ENCODE measurements around the gene ABCC6. TPM values are rescaled to one million over a fixed set of nuclear protein-coding genes. Genes with fewer than 3 reads are reported as not detected.

ABCC6 gene
- total and polyA plus RNA-seq, 3 donors from 2014 or later, result 0.87 to 1.5 (median 1.0) TPM

DNA sequence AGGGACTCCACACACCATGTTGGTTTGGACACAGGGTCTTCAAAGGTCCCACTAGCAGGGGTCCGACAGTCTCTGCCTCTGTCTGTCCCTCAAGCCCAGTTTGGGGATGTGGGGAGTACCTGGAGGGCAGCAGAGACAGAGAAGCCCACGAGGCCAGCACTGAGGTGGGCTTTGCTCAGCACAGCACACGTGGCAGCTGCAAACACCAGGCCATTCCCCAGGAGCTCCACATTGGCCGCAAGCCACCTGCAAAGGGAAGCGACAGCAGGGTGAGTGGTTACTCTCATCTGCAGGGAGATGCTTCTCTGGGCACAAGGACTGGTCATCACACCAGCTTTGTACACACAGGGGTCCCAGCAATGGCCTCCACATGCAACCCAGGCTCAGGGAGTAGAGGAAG lies 62.0 kb downstream of the ABCC6 start:
- no peak for TF ChIP-seq CTCF (IDR thresholded peaks at IDR 0.05)
- TF ChIP-seq POLR2A (IDR thresholded peaks at IDR 0.05), result no peak
- Histone ChIP-seq H3K27ac (no peak overlapping the region), H3K4me1 (no peaks in the 10 kb centered on the region), H3K4me3 (no peak overlapping the region), H3K36me3 (ENCODE audit: low read depth, missing control alignments) (no peaks in the 10 kb centered on the region), H3K9me3 (no peaks in the 10 kb centered on the region), H3K27me3 (no peaks in the 10 kb centered on the region)
- 76 to 91% methylated on average over 5 of the region's 5 CpGs for WGBS, 2 donors
- no peak for DNase-seq
- intact Hi-C loops (cut with DNase I; ENCODE audit: low total_unique reads), result no loop called here

DNA sequence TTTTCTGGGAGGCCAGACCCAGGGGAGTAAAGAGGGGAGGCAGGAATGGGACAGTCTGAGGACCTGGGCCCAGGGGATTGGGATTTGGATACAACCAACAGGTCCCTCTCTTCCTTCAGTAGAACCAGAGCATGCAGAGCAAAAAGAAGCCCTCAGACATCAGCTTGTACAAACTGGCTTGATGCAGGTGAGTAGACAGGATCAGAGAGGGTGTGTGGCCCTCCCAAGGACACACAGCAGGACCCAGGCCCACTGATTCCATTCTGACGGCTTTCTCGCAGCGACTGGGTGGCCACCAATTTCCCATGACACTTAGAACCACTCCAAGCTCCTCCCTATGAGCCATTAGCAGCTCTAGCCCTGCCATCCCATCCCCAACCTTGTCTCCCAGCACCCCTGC lies 63.6 kb downstream of the ABCC6 start:
- H3K27me3 ChIP-seq, result no peaks in the 10 kb centered on the region
- no peaks in the 10 kb centered on the region for H3K36me3 ChIP-seq (ENCODE audit: low read depth, missing control alignments)
- TF ChIP-seq POLR2A (IDR thresholded peaks at IDR 0.05), result no peak
- TF ChIP-seq CTCF (IDR thresholded peaks at IDR 0.05), result no peak
- intact Hi-C loops (cut with DNase I; ENCODE audit: low total_unique reads), result no loop called here
- H3K27ac ChIP-seq, result no peak overlapping the region
- no peaks in the 10 kb centered on the region for H3K9me3 ChIP-seq
- H3K4me1 ChIP-seq, result no peaks in the 10 kb centered on the region
- WGBS, 2 donors, result 89 to 94% methylated on average over 3 of the region's 3 CpGs
- no peak overlapping the region for H3K4me3 ChIP-seq
- DNase-seq, result no peak

DNA sequence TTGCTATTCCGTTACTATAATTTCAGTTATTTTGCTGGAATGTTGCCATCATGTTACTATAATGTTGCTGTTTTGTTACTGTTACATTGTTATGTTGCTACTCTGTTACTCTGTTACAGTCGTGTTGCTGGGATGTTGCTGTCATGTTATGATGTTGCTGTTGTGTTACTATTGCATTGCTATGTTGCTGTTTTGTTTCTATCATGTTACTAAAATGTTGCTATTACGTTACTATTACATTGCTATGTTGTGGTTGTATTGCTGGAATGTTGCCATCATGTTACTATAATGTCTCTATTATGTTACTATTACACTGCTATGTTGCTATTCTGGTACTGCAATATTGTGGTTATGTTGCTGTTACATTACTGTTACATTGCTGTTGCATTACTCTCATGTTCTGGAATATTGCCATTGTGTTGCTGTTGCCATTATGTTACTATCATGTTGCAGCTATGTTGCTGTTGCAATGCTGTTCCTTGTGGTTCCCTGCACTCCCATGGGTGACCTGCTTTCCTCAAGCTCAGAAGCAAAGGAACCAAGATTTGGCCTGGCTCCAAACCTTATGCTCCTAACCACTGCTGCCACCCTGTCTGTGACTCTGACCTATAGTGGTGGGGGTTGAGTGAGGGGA lies 64.4 kb downstream of the ABCC6 start:
- H3K4me3 ChIP-seq, result no peak overlapping the region
- no peak for DNase-seq
- no peaks in the 10 kb centered on the region for H3K4me1 ChIP-seq
- H3K36me3 ChIP-seq (ENCODE audit: low read depth, missing control alignments), result no peaks in the 10 kb centered on the region
- intact Hi-C loops (cut with DNase I; ENCODE audit: low total_unique reads), result no loop called here
- no peak for TF ChIP-seq POLR2A (IDR thresholded peaks at IDR 0.05)
- no peak for TF ChIP-seq CTCF (IDR thresholded peaks at IDR 0.05)
- WGBS, 2 donors, result 54 to 75% methylated on average over 3 of the region's 3 CpGs
- H3K27me3 ChIP-seq, result no peaks in the 10 kb centered on the region
- H3K9me3 ChIP-seq, result no peaks in the 10 kb centered on the region
- no peak overlapping the region for H3K27ac ChIP-seq

DNA sequence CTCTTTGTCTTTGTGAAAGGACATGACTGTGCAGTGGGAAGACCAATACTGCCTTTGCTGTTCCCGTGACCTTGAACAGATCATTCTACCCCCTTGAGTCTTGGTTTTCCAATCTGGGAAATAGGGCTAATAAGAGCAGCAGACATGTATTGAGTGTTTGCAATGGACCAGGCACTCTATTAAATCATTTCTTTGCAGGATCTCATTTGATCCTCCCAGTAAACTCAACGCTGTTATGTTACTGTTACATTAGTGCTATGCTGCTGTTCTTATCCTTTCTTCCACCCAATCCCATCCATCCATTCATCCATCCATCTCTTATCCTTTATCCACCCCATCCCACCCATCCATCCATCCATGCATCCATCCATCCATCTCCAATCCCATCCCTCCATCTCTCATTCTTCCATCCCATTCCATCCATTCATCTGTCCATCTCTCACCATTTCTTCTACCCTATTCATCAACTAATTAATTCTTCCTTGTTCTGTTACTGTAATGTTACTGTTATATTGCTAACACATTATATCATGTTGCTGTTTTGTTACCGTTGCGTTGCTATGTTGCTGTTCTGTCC lies 65.1 kb downstream of the ABCC6 start:
- Histone ChIP-seq H3K27ac (no peak overlapping the region), H3K36me3 (ENCODE audit: low read depth, missing control alignments) (no peaks in the 10 kb centered on the region), H3K27me3 (no peaks in the 10 kb centered on the region), H3K4me3 (no peak overlapping the region), H3K4me1 (no peaks in the 10 kb centered on the region), H3K9me3 (no peaks in the 10 kb centered on the region)
- TF ChIP-seq CTCF (IDR thresholded peaks at IDR 0.05) (no peak), POLR2A (IDR thresholded peaks at IDR 0.05) (no peak)
- WGBS, 2 donors, result 73 to 83% methylated on average over 4 of the region's 4 CpGs
- intact Hi-C loops (cut with DNase I; ENCODE audit: low total_unique reads), result no loop called here
- DNase-seq, result no peak

DNA sequence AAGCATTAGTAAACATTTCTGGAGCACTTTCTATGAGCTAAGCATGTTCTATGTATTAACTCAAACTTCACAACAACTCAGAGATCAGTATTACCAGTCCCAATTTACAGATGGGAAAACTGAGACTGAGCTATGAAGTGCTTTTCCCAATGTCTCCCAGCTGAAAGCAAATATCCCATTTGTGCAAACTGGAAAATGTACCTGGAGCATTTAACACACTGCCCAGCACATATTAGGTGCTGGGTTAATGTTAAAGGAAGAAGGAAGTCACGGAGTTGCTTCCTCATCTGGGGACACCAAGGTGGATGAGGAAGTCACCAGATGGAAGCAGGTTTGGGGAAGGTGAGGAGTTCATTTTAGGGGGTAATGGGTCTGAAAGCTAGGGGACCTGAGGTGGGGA lies 66.1 kb downstream of the ABCC6 start:
- WGBS, 2 donors, result 95 to 100% methylated on average over 1 of the region's 1 CpG
- Histone ChIP-seq H3K27ac (no peak overlapping the region), H3K9me3 (no peaks in the 10 kb centered on the region), H3K27me3 (no peaks in the 10 kb centered on the region), H3K4me3 (no peak overlapping the region), H3K4me1 (no peaks in the 10 kb centered on the region), H3K36me3 (ENCODE audit: low read depth, missing control alignments) (no peaks in the 10 kb centered on the region)
- intact Hi-C loops (cut with DNase I; ENCODE audit: low total_unique reads), result no loop called here
- DNase-seq, result no peak
- TF ChIP-seq POLR2A (IDR thresholded peaks at IDR 0.05) (no peak), CTCF (IDR thresholded peaks at IDR 0.05) (no peak)

Measured in testis (tissue), 3 donors.